Fibroblast of skin of right biceps (primary cell): ENCODE data around the gene CACNG7.

Experiments
- DNase-seq: peaks from one replicate; pipeline ENCODE4 v3.0.0-alpha.2; 2013

CACNG7 gene

DNA sequence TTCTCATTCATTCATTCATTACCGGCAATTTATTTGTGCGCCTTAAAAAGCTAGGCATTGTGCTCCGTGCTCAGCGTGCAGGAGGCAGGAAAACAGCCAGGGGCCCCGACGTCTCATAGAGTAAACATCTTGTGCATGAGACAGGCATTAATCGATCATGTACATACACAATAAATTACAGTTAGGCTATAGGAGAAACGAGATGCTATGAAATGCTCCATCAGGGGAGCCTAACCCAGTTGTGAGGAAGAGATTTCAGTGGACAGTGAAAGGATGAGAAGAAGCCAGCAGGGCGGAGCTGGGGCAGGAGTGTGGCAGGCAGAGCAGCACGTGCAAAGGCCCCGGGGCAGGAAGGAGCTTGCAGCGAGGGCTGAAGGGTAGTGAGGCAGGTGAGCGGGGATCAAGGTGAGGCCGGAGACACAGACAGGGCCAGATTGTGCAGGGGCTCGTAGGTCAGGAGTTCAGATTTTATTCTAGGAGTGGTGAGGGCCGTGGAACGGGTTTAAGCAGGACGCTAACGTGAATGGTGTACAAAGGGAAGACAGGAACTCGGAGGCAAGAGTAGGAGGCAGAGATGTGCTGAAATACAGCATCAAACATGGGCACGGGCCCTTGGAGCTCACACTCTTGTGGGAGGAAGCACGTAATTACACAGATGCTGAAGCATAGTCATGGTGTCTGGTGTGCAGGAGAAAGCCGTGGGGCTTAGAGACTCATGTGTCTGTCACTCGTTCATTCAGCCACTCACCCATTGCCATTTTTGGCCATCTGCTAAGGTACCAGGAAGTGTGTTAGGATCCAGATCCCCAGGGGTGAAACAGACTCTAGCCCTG, 74.6 kb downstream of the CACNG7 start:
- no peak for DNase-seq

DNA sequence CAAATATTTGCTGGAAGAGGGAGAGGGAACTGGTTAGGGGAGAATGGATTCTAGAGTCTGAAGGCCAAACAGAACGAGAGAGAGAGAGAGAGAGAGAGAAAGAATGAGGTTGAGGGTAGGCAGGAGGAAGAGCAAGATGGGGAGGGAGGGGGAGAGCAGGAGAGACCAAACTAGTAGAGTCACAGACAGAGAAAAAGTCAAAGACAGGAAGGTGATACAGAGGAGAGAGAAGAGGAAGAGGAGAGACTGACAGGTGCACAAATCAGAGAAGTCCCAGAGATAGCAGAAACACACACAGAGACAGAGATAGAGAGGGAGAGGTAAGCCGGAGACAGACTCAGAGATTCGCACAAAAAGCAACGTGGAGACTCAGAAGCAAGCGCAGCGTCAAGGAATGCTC, 76.8 kb downstream of the CACNG7 start:
- DNase-seq = no peak

- DNase-seq = no peak
Measured at GRCh38 chr19:53988981-53989380, 79.9 kb downstream of the CACNG7 start.

DNA sequence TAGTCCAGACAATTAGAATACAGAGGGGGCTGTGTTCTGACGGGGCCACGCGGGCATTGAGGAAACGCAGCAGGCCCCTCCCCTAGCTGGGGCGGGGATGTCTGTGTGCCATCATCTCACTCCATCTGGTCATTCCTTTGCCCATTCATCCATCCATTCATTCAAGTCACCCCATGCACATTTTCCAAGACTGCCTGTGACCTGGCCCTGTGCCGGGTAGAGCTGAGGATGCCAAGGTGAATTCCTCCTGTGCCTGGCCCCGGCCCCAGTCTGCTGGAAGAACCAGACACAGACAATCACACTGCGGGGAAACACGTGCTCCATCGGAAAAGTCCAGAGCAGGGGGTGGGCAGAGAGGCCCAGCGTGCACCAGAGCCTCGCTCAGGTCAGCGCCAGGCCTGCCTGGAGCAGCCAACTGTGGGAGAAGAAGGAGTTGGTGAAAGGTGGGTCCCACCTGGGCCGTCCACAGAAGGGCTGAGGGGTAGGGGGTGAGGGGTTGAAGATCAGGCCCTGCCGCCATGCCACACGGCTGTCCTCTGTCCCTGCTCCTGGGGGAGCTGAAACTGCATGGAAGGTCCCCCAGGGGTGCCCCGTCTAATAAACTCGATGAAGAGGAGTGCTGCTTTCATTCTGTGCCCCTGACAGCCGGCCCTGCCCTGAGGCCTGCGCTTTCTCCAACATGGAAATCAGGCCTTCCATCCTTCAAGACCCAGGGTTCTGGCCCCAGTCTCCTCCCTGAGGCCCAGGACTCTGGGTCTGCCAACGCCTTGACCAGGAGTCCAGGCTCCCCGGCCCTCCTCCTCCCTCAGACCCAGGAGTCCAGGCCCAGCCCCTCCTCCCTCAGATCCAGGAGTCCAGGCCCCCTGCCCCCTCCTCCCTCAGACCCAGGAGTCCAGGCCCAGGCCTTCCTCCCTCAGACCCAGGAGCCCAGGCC, 80.8 kb downstream of the CACNG7 start:
- DNase-seq = no peak

DNA sequence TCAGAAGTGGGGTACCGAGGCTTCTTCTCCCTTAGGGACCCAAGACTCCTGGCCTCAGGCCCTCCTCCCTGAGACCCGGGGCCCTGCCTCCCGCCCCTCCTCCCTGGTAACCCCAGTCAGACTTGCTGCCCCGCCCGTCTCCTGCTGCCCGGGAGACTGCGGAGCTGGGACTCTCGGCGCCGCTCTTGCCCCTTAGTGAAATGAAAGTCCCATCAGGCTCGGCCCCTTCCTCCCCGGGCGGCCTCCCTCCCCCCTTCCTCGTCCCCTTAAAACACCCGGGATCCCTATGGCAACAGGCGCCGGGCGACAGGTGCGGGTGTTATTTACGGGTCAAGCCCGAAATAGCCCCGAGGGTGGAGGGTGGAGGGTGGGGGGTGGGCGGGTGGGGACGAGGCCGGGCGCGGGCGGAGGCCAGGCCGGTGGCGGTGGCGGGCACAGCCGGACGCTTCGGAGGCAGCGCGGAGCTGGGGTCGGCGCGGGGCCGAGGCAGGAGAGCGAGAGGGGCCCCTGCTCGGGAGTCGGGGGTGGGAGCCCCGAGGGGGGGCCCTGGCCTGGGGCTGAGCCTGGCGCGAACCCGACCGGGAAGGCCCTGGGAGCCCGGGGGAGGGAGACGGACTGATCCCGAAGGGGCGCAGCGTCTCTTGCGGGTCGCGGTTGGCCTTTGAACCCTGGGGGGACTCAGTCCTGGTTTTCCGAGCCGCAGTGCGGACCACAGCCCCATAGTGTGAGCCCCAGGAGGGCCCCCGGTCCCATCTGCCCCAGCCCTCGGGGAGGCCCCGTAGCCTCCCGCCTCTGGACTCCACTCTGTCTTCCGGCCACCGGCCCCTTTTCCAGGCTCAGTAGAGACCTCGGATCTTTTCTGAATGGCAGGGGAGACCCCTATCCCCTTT, 82.4 kb downstream of the CACNG7 start, which contains the start of gene CACNG6:
Gene CACNG6 (plus strand): TSS at position 414 of the 890 bp plus-strand sequence. CDS start 1,241 bp downstream, outside the sequence.
- DNase-seq = no peak

DNA sequence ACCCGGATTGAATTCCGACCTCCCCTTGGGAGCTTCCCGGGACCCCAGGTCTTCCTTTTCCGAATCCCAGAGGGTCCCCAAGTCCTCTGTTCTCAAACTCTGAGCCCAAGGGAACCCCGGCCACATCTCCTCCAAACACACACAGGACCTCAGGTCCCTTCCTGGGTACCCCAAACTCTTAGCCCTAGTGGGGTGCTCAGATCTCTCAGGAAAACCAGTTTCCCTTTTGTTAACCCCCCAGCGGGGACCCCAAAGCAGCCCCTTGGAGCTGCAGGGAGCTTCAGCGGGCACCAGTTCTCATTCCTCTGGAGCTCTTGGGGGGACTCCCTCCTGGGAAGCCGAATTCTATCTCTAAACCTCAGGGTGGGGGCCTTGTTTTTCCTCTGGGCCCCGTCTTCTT, 83.1 kb downstream of the CACNG7 start:
- DNase-seq = no peak

DNA sequence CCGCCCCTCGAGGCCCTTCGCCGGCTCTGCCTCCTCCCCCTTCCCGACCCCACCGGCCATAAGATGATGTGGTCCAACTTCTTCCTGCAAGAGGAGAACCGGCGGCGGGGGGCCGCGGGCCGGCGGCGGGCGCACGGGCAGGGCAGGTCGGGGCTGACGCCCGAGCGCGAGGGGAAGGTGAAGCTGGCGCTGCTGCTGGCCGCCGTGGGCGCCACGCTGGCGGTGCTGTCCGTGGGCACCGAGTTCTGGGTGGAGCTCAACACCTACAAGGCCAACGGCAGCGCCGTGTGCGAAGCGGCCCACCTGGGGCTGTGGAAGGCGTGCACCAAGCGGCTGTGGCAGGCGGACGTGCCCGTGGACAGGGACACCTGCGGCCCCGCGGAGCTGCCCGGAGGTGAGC, 83.7 kb downstream of the CACNG7 start:
- no peak for DNase-seq

- DNase-seq = no peak
Measured at GRCh38 chr19:53993448-53993847, 84.4 kb downstream of the CACNG7 start.
